Endothelial cell of umbilical vein (primary cell): Measurements from ENCODE around the gene GRM7.

ENCODE experiments used
- CTCF ChIP-seq, 2 donors: IDR thresholded peaks; 1 replicate in 1 of 2; 2 replicates in 1 of 2; pipeline ENCODE4 v1.5.1; 2011; ENCODE audit warnings: low read length in 2 of 2, mild to moderate bottlenecking in 2 of 2, moderate library complexity in 2 of 2, control low read depth in 1 of 2, inconsistent platforms in 1 of 2, low read depth in 1 of 2; ENCODE audit not compliant: insufficient read depth in 1 of 2; ENCODE audit errors: extremely low read depth in 1 of 2
- EZH2 ChIP-seq: IDR thresholded peaks from 2 replicates; pipeline ENCODE4 v1.6.1; 2012; ENCODE audit warnings: borderline replicate concordance, low read depth, mild to moderate bottlenecking, moderate library complexity, low read length, inconsistent platforms; ENCODE audit not compliant: severe bottlenecking
- FOS ChIP-seq: IDR thresholded peaks from 2 replicates; pipeline ENCODE4 v1.6.1; 2011; ENCODE audit warnings: mild to moderate bottlenecking, low read length, moderate library complexity, borderline replicate concordance; ENCODE audit not compliant: insufficient read depth
- GATA2 ChIP-seq: IDR thresholded peaks from 2 replicates; pipeline ENCODE4 v1.7.0; 2011; ENCODE audit warnings: low read depth, mild to moderate bottlenecking, moderate library complexity, mixed read lengths, low read length; ENCODE audit not compliant: insufficient read length, insufficient read depth
- JUN ChIP-seq: IDR thresholded peaks from 2 replicates; pipeline ENCODE4 v1.6.1; 2011; ENCODE audit warnings: borderline replicate concordance, low read depth; ENCODE audit not compliant: insufficient read length, insufficient read depth
- MAX ChIP-seq: IDR thresholded peaks from 2 replicates; pipeline ENCODE4 v1.6.1; 2011; ENCODE audit not compliant: insufficient read depth, insufficient read length
- MYC ChIP-seq: IDR thresholded peaks from one replicate; pipeline ENCODE4 v1.6.1; 2011; ENCODE audit warnings: mild to moderate bottlenecking, low read depth, low read length
- POLR2A ChIP-seq: IDR thresholded peaks from 2 replicates; pipeline ENCODE4 v1.6.1; 2012; ENCODE audit warnings: low read depth, mild to moderate bottlenecking, control low read depth, low read length
- POLR2AphosphoS5 ChIP-seq: IDR thresholded peaks from 2 replicates; pipeline ENCODE4 v1.6.1; 2012; ENCODE audit warnings: low read depth, mild to moderate bottlenecking, control low read depth, low read length, moderate library complexity; ENCODE audit not compliant: insufficient read depth

DNA sequence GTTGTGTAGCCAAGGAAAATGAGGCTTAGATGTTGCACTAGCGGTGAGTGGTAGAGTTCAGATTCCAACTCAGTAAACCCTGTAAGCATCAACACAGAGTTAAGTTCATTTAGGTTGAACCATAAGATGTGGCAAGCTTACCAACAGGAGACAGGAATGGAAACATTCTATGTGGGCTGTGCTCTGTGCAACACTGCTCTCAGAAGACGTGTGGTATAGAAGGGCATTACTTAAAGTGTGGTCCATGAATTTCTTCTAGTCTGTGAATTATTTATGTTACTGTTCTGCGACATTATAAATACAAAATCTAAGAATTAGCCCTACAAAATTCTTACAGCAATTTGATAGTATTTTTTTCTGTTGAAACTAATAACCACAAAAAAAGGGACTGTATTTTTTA lies 213.3 kb downstream of the GRM7 start:
- no peak for TF ChIP-seq POLR2A
- no peak for TF ChIP-seq CTCF (IDR thresholded peaks at IDR 0.05; ENCODE audit: extremely low read depth in 1 of 2, insufficient read depth in 1 of 2, low read depth in 1 of 2, low read length in 2 of 2)
- no peak for TF ChIP-seq GATA2
- TF ChIP-seq JUN = no peak
- TF ChIP-seq EZH2 = no peak
- no peak for TF ChIP-seq MYC
- TF ChIP-seq POLR2AphosphoS5 = no peak
- TF ChIP-seq MAX = no peak
- no peak for TF ChIP-seq FOS
